ENCODE measurements around the gene CDK8.

The CDK8 gene

GRCh38 chr13:26340807-26341206 lies 86.9 kb downstream of the CDK8 start:
- no peak overlapping the region for H3K4me3 ChIP-seq (ENCODE audit: low read length)
- no peaks in the 10 kb centered on the region for H3K27me3 ChIP-seq (ENCODE audit: control insufficient read depth, low read length)
- H4K20me1 ChIP-seq (ENCODE audit: control insufficient read depth, insufficient read depth, low read depth, low read length): no peaks in the 10 kb centered on the region
- no peaks in the 10 kb centered on the region for H3K4me1 ChIP-seq (ENCODE audit: control insufficient read depth, low read length)
- H3K9me2 ChIP-seq (replicated peaks; ENCODE audit: control insufficient read depth, low read length): no peaks in the 10 kb centered on the region
- no peaks in the 10 kb centered on the region for H3K36me3 ChIP-seq (ENCODE audit: control insufficient read depth, low read length)
- H3K79me2 ChIP-seq (ENCODE audit: control insufficient read depth, low read length): no peaks in the 10 kb centered on the region; the same call in 1 of the 2 replicates
- H3K4me2 ChIP-seq (ENCODE audit: low read length): no peak overlapping the region
- no peaks in the 10 kb centered on the region for H3K9me3 ChIP-seq (ENCODE audit: control insufficient read depth, insufficient read depth, low read length)
- no peaks in the 10 kb centered on the region for H3F3A ChIP-seq (ENCODE audit: control insufficient read depth, insufficient read depth)
- TF ChIP-seq CTCF (IDR thresholded peaks at IDR 0.05; ENCODE audit: low read depth, low read length, poor library complexity, severe bottlenecking): no peak
- no peak for TF ChIP-seq EZH2phosphoT487 (IDR thresholded peaks at IDR 0.05; ENCODE audit: borderline replicate concordance, low read length)
- no peak overlapping the region for H3K27ac ChIP-seq (ENCODE audit: low read depth, low read length)

GRCh38 chr13:26342898-26343297 lies 89.0 kb downstream of the CDK8 start:
- Histone ChIP-seq H4K20me1 (ENCODE audit: control insufficient read depth, insufficient read depth, low read depth, low read length) (no peaks in the 10 kb centered on the region), H3F3A (ENCODE audit: control insufficient read depth, insufficient read depth) (no peaks in the 10 kb centered on the region), H3K4me3 (ENCODE audit: low read length) (no peak overlapping the region), H3K4me2 (ENCODE audit: low read length) (no peak overlapping the region), H3K9me2 (replicated peaks; ENCODE audit: control insufficient read depth, low read length) (no peaks in the 10 kb centered on the region), H3K27me3 (ENCODE audit: control insufficient read depth, low read length) (no peaks in the 10 kb centered on the region), H3K36me3 (ENCODE audit: control insufficient read depth, low read length) (no peaks in the 10 kb centered on the region), H3K79me2 (ENCODE audit: control insufficient read depth, low read length) (no peaks in the 10 kb centered on the region; the same call in 1 of the 2 replicates), H3K4me1 (ENCODE audit: control insufficient read depth, low read length) (no peaks in the 10 kb centered on the region), H3K9me3 (ENCODE audit: control insufficient read depth, insufficient read depth, low read length) (no peaks in the 10 kb centered on the region), H3K27ac (ENCODE audit: low read depth, low read length) (no peak overlapping the region)
- TF ChIP-seq EZH2phosphoT487 (IDR thresholded peaks at IDR 0.05; ENCODE audit: borderline replicate concordance, low read length) (no peak), CTCF (IDR thresholded peaks at IDR 0.05; ENCODE audit: low read depth, low read length, poor library complexity, severe bottlenecking) (no peak)

GRCh38 chr13:26343816-26344215 lies 89.9 kb downstream of the CDK8 start:
- Histone ChIP-seq H3F3A (ENCODE audit: control insufficient read depth, insufficient read depth) (no peaks in the 10 kb centered on the region), H3K4me3 (ENCODE audit: low read length) (no peak overlapping the region), H3K27me3 (ENCODE audit: control insufficient read depth, low read length) (no peaks in the 10 kb centered on the region), H3K4me2 (ENCODE audit: low read length) (no peak overlapping the region), H3K36me3 (ENCODE audit: control insufficient read depth, low read length) (0 out of 2 replicates have a peak, but pooled peaks cover under 1% of the 10 kb centered on the region), H3K27ac (ENCODE audit: low read depth, low read length) (no peak overlapping the region), H3K9me3 (ENCODE audit: control insufficient read depth, insufficient read depth, low read length) (no peaks in the 10 kb centered on the region), H4K20me1 (ENCODE audit: control insufficient read depth, insufficient read depth, low read depth, low read length) (no peaks in the 10 kb centered on the region), H3K4me1 (ENCODE audit: control insufficient read depth, low read length) (no peaks in the 10 kb centered on the region), H3K79me2 (ENCODE audit: control insufficient read depth, low read length) (no peaks in the 10 kb centered on the region; the same call in 1 of the 2 replicates), H3K9me2 (replicated peaks; ENCODE audit: control insufficient read depth, low read length) (no peaks in the 10 kb centered on the region)
- TF ChIP-seq CTCF (IDR thresholded peaks at IDR 0.05; ENCODE audit: low read depth, low read length, poor library complexity, severe bottlenecking) (no peak), EZH2phosphoT487 (IDR thresholded peaks at IDR 0.05; ENCODE audit: borderline replicate concordance, low read length) (no peak)
